Measurements from ENCODE around the gene RASAL1. TPM values are rescaled to one million over a fixed set of nuclear protein-coding genes. Genes with fewer than 3 reads are reported as not detected.

The RASAL1 gene
- total RNA-seq, 1 experiment from 2014 or later = 2.3 TPM

GRCh38 chr12:113101751-113102150 lies 33.8 kb downstream of the RASAL1 start:
- DNase-seq (ENCODE audit: extremely low read depth, low read depth) = no peak

GRCh38 chr12:113099764-113100163 lies 35.8 kb downstream of the RASAL1 start:
- no peak for DNase-seq (ENCODE audit: extremely low read depth, low read depth)

DNA sequence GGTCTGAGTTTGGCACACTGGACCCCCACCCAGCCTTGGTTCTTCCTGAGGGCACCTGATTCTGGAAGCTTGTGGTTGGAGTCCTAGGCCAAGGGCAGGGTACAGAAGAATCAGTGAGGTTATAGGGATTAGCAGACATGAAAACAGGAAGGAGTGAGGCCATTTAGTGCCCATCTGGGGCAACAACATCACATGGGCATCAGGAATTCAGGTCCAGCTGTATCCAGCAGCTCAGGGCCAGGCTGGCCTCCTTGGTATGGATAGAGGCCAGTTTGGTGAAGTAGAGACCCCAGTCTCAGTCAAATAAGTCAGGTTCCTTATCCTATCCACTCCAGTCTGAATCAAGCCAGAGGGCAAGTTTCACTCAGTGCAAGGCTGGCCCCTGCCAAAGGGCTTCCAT lies 36.2 kb downstream of the RASAL1 start:
- no peak for DNase-seq (ENCODE audit: extremely low read depth, low read depth)

- DNase-seq (ENCODE audit: extremely low read depth, low read depth) = peak; percentile 55
Observed at GRCh38 chr12:113098441-113099028, 37.0 kb downstream of the RASAL1 start.

- no peak for DNase-seq (ENCODE audit: extremely low read depth, low read depth)
Observed at GRCh38 chr12:113097716-113098440, 37.7 kb downstream of the RASAL1 start.

DNA sequence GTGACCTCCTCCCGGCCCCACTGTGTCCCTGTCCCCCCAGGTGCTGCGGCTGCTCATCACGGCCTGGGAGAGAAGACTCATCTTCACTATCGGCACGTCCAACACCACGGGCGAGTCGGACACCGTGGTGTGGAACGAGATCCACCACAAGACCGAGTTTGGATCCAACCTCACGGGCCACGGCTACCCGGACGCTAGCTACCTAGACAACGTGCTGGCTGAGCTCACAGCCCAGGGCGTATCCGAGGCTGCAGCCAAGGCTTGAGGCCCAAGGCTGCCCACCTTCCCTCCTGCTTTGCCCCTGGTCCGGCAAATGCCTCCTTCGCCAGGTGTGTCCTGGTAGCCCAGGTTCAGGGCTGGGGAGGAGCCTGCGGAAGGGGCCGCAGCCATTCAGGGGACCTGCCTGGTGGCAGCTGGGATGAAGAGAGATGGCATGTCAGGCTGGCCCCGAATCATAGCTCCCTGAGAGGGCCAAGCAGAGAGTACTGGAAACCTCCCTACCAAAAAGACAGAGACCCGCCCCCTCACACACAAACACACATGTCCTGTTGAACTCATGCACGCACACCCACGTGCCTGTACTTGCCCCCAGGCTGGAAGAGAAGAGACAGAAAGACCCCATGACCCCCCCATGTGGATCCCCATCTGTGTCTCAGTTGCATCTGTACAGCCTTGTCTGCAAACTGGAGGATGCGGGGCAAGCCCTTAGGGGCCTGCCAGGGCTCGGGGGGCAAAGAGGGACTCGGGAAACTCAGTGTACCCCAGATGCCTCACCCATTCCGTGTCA lies 38.7 kb downstream of the RASAL1 start:
- no peak for DNase-seq (ENCODE audit: extremely low read depth, low read depth)

DNA sequence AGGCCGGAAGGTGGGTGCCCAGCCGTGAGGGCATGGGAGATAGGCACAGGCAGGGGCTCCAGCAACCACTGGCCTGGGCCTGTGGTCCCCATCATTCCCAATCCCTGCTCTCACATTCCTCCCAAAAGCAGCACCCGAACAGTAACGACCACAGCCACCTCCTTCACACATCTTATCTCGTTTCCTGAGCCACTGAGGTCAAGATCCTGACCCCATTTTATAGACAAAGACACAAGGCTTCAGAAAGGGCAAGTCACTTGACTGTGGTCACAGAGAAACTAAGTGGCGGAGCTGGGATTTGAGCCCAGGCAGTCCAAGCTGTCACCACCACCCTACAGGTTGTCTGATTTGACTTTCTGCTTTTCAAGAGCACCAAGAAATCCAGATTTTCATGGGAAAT lies 40.2 kb downstream of the RASAL1 start:
- no peak for DNase-seq (ENCODE audit: extremely low read depth, low read depth)

DNA sequence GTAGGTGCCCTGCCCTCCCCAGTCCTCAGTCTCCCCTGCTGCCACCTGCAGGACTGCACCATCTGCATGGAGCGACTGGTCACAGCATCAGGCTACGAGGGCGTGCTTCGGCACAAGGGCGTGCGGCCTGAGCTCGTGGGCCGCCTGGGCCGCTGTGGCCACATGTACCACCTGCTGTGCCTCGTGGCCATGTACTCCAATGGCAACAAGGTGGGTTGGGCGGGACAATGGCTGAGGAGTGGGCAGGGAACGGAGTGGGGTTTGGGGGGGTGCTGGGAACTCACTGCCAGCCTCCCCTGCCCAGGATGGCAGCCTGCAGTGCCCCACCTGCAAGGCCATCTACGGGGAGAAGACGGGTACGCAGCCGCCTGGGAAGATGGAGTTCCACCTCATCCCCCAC lies 40.8 kb downstream of the RASAL1 start:
- no peak for DNase-seq (ENCODE audit: extremely low read depth, low read depth)

DNA sequence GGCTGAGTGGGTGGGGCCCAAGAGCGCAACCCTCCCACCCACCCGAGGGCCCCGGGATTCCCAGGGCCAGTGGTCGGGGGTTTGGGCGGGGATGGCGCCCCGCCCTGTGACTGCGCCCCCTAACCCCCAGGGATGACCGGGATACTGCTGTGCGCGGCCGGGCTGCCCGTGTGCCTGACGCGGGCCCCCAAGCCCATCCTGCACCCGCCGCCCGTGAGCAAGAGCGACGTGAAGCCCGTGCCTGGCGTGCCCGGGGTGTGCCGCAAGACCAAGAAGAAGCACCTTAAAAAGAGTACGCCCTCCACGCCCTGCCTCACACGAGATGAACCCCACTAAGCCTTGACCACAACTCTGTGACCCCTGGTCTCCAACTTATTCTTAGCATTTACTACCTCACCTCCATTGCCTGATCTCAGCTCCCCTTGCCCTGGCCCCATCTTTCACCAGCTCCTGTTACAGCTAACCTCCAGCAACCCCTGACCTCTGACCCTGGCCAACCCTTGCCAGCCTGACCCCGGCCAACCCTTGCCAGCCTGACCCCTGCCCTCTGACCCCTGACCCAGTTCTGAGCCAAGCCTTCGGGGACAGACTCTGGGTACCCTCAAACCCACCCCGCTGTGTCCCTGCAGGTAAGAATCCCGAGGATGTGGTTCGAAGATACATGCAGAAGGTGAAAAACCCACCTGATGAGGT lies 42.0 kb downstream of the RASAL1 start:
- no peak for DNase-seq (ENCODE audit: extremely low read depth, low read depth)

DNA sequence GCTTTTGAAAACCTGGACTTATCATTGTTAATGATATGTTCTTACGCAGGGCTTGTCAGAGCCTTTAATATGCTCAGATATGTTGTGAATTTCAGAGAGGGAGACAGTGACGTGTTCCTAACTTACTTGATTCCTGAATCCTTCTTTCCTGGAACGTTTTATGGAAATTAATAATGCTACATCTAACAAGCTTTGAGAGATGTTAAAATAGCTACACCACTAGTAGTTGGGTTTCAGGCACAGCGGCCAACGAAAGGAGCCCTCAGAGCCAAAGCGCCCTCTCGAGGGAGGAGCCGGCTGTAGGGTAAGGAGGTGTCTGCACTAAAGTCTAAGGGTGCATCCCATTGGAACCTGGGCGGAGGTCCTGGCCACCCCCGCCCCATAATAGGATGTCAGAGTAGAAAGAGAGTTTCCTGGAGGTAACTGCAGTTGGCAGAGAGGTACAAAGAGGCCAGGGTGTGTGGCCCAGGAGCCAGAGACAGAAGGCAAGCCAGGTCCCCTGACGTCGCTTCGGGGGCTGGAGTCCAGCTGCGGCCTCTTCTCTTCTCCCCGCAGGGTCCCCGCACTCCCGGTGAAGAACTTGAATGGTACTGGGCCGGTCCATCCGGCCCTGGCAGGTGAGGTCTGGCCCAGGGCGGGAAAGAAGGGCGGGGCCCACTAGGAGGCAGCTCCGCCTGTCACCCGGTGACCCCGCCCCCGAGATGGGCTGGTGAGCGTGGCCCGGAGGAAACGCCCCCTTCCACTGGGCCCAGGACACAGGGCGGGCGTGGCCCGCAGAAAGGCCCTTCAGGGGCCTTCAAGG lies 42.8 kb downstream of the RASAL1 start:
- peak; percentile 19 for DNase-seq (ENCODE audit: extremely low read depth, low read depth)

DNA sequence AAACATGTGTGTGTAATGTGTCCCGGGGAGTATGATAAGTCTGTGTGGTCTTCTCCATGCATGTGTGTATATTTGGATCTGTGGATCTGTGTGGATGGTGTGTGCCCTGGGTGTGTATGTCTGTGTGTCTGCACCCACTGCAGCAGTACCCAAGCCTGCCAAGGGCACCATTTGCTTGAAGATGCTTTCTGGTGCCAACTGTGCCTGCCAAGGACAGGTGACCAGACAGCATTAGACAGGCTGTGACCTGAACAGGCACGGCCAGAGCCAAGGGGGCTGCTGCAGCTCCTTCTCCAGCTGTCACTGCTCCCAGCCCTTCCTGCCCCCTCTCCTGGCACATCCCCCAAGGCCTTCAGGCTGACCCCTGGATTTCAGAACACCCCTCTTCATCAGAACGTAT lies 44.1 kb downstream of the RASAL1 start:
- DNase-seq (ENCODE audit: extremely low read depth, low read depth) = no peak

- DNase-seq (ENCODE audit: extremely low read depth, low read depth) = no peak
Observed at GRCh38 chr12:113090740-113091139, 44.8 kb downstream of the RASAL1 start.

- no peak for DNase-seq (ENCODE audit: extremely low read depth, low read depth)
Observed at GRCh38 chr12:113089839-113090238, 45.7 kb downstream of the RASAL1 start.

DNA sequence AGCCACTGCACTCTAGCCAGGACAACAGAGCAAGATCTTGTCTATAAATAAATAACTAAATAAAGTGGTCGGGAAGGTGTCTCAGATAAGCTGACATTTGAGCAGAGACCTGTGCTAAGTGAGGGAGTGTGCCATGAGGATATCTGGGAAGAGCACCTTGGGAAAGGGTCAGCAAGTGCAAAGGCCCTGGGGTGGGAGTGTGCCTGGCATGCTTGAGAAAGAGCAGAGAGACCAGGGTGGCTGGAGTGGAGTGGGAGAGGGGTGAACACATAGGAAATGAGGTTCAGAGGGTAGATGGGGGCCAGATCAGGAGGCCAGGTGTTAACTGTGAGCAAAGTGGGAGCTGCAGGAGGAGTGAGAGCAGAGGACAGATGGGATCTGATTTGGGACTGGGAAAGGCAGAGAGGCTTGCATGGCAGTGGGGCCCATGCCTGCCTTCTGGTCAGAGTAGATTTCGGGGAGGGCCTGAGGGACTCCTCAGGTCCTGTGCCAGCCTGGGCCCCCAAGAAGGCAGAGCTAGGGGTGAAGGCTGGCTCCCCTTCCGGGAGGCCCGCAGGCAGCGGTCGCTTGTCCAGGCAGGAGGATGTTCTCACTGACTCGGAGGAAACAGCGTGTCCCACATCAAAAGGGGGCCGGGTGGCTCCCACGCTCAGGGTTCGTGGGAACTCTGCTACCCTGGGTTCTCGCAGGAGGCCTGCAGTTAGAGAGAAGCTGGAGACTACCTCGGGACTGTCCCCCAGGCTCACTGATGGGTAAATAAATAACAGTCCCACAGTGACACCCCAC lies 46.4 kb downstream of the RASAL1 start:
- DNase-seq (ENCODE audit: extremely low read depth, low read depth) = no peak

DNA sequence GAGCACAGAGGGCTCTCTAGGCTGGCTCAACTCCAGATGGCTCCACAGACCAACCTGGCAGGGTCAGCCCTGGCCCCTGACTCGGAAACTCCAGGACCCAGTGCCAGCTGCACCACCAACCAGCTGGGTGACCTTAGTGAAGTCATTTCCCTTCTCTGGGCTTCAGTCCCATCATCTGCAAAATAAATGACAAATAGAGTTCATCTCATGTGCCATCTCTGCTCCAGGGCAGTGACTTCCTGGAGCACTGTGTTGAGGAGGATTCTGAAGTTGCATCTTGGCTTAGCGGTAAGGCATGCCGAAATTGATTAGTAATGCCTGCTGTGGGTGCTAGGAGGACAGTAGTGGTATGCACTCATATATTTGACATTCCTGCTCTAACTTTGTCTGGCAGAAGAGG lies 47.5 kb downstream of the RASAL1 start:
- DNase-seq (ENCODE audit: extremely low read depth, low read depth) = no peak

DNA sequence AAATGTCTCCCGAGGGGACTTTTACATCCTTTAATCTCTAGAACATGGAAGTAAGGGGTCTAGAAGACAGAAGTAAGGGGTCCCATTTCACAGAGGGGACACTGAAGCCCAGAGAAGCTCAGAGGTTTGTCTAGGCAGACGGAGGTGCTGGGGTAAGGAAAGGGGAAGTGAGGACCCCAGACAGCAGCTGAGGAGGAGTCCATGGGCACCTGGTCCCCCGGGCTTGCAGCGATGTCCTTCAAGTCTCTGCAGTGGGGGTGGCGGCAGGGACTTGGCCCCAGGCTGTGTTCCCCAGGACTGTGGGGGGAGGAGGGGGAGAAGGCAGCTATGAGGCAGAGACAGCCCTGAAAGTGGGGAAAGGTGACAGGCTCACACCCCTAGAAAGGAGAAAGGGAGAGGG lies 48.4 kb downstream of the RASAL1 start:
- DNase-seq (ENCODE audit: extremely low read depth, low read depth) = no peak

DNA sequence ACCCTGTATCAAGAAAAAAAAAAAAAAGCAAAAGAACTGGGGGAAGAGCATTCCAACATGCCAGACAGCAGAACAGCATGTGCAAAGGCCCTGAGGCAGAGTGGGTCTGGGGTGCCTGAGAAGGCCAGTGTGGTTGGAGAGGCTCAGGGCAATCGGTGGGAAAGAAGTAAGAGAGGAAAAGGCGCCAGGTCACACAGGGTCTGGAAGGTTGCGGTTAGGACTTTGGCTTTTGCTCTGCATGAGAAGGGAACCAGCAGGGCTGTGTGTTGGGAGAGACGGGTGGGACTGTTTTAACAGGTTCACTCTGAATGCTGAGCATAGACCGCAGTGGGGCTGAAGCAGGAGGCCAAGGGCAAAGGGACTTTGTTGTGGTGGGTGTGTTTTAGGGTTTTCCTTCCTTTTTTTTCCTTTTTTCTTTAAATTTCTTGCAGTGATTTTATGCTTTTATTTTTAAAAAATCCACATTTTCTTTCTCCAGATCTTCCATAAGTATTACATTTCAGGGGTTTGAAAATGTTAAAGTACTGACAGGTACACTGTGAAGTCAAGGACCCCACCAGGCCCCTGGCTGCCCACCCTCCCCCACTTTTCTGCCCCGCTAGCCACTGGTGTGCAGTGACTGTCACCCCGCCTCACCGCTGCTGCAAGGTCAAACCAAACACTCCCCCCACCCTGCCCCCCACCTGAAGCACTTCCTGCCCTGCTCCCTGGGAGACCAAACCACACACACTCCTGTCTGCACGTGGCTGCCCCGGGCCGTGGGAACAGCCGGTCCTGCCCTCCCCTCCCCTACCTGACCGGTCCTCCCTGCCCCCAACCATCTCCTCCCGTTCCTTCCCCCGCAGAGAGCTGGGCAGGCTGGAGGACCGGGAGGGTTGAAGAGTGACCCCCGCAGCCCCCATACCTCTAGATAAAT lies 49.1 kb downstream of the RASAL1 start:
- no peak for DNase-seq (ENCODE audit: extremely low read depth, low read depth)

DNA sequence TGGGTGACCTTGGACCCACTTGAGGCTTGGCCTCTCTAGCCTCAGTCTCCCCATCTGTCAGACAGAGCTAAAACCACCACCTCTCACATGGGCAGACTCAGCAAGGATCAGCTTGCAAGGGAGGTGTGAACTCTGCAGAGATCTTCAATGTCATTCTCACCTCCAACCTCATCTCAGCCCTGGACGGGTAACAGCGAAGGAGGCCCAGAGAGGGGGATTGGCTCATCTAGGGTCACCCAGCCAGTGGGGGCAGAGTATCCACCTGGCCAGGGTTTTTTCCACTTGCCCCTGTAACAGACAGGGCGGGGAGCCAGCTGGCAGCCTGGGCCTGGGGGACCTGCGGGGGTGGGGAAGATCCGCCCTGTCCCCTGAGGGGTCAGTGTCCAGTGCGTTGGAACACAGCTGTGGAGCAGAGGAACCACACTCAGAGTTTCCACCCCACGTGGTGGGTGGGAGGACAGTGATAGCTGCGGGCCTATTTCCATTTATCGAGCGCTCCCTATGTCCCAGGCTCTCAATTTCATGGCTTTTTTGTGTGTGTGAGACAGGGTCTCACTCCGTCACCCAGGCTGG lies 51.6 kb downstream of the RASAL1 start:
- DNase-seq (ENCODE audit: extremely low read depth, low read depth) = no peak

All from NCI-H460 (cell line).